GM04503 (cell line): Measurements from ENCODE around the gene RPL22.

Experiments used
- DNase-seq: peaks from one replicate; pipeline ENCODE4 v3.0.0-alpha.2; 2012; ENCODE audit warnings: low read depth

RPL22 gene

DNA sequence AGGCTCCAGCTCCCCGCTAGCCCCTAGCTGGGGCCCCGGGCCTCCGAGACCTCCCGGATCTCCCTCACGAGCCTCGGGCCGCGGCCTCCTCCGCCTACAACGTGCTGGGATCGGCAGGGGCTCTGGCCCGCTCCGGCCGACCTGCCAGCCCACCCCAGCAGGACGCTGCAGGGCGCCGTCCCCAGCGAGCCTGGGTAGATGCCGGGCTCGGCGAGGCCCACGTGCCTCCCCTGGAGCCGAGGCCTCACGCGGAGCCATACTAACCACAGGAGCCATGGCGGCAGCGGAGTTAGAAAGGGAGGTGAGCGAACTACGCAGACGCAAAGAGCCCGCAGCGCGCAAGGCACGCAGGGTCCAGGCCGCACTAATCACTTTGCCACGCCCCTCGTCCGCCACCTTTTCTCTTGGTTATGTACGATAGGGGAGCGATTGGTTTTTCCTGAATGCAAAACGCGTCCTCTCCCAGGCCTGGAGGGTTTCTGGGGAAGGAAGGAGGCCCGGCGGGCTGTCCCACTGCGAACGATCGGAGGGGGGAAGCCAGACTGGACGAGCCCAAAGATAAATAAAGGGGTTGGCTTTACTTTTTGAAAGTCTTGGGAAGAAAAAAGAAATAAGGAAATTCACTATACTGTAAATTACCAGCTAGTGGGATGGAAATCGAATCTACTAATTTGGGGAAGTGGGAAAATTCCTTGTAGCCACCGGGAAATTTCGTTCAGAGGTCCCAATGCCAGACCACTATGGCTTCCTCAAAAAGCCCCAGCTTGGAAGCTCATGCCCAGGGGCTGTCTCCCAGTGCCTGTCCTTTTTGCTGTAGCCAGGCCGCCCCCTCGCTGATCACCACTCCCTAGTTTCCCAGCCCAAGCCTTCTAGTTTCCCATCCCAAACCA is at the start of gene RPL22:
TSS of gene RPL22 (minus strand) at position 298 of the 890 bp plus-strand sequence. CDS start at position 276, 22 bp downstream.
- DNase-seq, result peak; percentile 97

DNA sequence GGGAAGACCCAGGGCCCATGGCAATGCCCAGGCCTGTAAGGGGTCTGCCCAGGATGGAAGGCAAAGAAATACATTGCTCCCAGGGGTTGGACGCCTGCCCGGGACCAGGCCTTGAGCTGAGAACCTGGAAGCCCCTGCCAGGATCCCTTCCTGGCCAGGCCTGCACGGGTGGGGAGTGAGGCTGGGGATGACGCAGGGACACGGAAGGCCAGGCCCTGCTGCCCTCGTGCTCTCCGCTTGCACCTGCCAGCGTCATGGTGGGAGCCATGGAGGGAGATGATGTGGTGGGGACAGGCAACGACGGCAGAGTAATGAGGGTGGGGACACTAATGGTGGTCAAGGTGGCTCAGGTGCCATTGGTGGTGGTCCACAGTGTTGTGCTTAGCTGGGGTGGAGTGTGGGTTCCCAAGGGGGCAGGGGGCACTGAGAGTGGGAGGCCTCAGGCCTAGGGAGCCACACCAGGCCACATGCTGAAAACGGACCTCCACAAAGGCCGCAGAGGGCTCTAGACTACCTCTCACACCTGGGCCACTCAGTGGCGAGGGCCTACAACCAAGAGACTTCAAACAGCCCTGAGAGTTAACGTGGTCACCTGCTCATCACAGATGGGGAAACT is 48.9 kb upstream of the RPL22 start:
- no peak for DNase-seq

DNA sequence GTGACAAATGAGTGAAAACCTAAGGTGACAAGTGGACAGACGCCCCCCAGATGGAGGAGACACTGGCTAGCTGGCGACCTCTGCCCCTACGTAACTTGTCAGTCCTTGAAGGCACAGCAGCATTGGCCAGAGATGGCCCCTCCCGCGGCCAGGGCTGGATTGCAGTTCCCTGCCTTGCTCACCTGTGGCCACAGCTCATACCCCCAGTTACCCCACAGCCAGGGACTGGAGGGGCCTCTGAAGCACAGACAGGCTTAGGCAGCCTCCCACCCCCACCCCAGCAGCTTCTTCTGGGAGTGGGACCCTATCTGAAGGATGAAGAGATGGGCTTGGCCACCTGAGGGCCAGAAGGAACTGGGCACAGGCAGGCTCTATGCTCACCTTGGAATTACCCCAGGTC is 48.3 kb upstream of the RPL22 start:
- DNase-seq, result no peak

- no peak for DNase-seq
Observed at GRCh38 chr1:6246497-6247467, 47.4 kb upstream of the RPL22 start.

DNA sequence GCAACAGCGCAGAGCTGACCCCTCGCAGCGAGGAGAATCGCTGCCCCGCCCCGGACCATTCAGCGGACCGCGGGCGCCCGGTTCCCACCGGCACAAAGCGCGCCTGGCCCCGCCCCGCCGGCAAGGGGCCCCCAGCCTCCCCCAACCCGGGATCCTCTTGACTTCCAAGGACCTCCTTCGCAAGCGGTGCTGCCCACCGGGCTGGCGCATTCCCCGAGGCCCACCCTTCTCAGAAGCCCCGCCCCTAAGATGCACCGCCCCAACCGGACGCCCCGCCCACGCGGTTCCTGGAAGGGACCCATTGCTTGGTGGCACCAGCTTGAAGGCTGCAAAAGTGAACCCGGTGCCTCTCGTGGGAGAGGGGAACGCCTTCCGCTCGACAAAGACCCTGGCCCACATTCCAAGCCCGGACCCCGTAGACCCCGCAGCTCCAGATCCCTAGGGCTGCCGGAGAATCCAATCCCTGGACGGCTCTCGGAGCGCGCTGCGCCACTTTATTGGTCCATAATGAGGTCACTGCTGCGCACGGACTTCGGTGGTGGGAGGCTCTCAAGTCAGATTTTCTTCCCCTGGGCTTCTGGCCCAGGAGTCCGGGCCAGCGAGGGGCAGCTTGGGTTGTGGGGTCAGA is 46.6 kb upstream of the RPL22 start:
- no peak for DNase-seq

DNA sequence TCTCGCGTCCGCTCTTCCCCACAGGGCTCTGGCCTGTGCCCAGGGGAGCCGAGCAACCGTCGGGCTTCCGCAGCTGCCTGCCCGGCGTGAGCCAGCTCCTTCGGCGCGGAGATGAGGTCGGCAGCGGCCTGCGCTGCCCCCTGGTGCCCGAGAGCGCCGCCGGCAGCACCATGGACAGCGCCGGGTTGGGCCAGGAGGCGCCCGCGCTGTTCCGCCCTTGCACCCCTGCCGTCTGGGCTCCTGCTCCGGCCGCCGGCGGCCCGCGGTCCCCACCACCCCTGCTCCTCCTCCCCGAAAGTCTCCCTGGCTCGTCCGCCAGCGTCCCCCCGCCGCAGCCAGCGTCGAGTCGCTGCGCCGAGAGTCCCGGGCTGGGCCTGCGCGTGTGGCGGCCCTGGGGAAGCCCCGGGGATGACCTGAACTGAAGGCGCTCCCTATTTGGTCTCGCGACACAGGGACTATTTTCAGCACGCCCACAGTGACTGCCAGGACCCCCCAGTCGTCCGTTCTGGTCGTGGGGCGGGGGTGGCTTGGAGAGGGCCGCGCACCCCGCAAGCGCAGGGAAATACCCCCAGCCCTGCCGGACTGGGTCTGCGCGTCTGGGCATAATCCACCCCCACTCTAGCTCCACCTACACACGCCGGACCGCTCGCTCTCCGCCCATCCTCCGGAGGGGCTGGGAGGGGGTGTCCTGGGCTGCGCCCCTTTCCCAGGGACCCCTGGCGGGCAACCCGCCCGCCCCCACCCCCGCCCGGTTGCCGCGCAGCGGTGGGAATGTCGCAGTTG is 45.9 kb upstream of the RPL22 start:
- DNase-seq, result no peak

GRCh38 chr1:6244401-6245049 is 45.1 kb upstream of the RPL22 start:
- DNase-seq, result no peak

DNA sequence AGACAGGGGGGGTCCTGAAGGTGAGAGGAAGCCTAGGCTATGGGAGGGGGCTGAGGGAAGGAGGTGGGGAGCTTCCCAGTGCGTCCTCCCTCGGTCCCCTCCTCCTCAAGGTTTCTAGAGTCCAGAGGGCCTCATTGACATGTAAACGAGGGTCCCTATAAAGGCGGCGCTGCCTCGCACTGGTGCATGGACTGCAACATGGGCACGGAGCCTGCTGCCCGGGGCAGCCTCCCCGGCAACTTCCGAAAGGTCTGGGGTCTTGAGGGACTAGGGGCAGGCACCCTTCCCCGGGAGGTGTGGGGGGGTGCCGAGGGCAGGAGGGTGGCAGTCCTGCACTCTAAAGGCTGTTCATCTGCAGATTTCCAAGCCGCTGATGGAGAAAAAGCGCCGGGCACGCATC is 44.6 kb upstream of the RPL22 start, which contains the start of gene HES3:
TSS of gene HES3 (plus strand) at position 187 of the 400 bp plus-strand sequence. CDS start at position 374, 187 bp downstream.
- DNase-seq, result no peak

GRCh38 chr1:6243053-6243834 is 43.8 kb upstream of the RPL22 start:
- no peak for DNase-seq

DNA sequence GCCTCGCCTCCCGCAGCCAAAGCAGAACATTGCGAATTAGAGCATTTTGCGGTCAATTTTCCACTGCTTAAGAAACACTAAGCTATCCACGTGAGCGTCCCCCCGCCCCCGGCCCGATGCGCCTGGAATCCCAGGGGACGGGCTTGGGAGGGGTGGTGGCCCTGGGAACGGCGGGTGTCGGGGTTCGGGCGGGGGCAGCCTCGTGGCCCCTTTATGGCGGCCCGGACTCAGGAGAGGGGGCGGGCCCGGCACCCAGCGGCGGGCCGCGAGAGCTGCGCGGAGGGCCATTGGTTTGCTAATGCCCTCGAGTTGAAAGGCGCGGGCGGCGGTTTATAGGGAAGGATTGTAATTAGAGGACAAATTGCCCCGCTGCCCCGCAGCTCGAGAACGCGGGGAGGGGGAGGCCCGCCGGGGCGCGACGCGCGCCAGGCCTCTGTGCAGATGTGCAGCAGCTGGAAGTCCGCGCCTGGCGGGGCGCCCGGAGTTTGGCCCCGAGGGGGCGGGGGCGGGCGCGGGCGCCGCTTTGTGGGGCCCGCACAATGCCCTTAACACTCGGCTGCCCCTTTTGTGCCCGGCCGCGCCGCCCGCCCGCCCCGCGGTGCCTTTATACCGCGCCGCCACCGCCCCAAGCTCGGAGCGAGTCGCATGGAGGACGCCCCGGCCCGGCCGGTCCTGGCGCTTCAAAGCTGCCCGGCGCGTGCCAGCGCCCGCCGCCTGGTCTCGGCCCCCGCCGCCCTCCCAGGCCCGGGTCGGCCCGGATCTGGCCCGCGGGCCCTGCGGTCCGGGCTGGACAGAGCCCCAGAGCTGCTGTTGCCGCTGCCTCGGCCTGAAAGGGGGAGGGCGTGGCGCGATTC is 42.7 kb upstream of the RPL22 start:
- DNase-seq, result no peak

GRCh38 chr1:6241107-6241886 is 41.9 kb upstream of the RPL22 start:
- no peak for DNase-seq

- peak; percentile 54 for DNase-seq
Observed at GRCh38 chr1:6239950-6240768, 40.8 kb upstream of the RPL22 start.

DNA sequence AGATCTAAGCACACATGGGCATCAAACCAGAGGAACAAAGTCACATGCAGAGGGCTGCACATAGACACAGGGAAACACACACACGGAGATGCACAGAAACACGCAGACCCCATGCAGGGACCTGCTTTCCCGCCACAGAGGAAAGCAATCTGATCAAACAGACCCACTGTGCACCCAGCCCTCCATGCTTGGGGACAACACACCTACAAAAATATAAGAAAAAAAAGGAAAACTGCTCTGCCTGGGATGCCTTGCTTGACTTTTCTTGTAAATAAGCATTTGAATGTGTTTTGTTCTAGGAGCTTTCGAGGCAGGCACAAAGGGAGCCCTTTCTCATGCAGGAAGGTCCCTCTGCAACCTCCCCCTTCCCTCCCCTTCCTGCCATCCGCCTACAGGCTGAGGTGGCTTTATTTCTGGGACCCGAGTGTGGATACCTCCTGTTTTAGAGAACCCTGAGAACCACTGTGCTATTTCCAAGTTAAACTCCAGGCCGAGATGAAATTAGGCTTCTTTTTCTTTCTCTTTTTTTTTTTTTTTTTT is 39.9 kb upstream of the RPL22 start:
- no peak for DNase-seq

DNA sequence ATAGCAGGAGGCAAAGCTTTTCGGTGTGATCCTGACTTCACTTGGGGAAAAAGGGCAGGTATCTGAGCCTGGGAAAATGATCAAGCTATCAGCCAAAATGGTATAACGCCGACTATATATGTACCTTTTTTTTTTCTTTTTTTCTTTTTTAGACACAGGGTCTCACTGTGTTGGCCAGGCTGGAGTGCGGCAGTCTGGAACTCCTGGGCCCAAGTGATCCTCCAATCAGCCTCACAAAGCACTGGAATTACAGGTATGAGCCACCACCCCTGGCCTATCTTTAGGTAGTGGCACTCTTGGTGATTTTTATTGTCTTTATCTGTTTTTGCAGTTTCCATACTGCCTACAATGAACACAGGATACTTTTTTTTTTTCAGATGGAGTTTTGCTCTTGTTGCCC is 37.7 kb upstream of the RPL22 start:
- DNase-seq, result no peak

DNA sequence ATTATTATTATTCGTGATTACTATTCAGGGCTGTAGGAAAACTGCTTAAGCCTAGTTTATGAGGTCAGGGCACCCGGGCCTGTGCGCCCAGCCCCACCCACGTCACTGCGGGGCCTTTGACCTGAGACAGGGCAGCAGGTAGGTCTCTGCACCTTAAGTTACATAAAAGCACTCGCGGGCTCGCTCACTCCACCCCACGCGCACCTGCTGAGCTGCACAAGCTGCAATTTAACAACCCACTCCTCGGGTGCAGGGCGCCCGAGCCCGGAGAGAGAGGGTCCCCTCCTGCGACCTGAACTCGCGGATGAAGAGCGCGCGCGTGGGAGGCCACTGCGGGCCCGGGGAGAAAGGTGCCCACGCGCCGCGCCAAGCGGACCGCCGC is 35.9 kb upstream of the RPL22 start:
- no peak for DNase-seq

- DNase-seq, result no peak
Observed at GRCh38 chr1:6234502-6235295, 35.3 kb upstream of the RPL22 start.
